AG09309 (cell line): Measurements from ENCODE around the gene DBF4.
"Not testable (repeated sequence)": the region's sequence is repeated elsewhere in the genome, so short reads cannot be mapped to it uniquely, and the experiment has no call there.

Experiments used
- DNase-seq: peaks from one replicate; pipeline ENCODE4 v3.0.0-alpha.2; 2010; ENCODE audit warnings: low read depth
- H3K4me3 ChIP-seq: 2 replicates; pipeline ENCODE4 v1.5.1; 2011; ENCODE audit warnings: mild to moderate bottlenecking, low read depth, low read length, moderate library complexity; ENCODE audit not compliant: control insufficient read depth
- CTCF ChIP-seq: IDR thresholded peaks from 2 replicates; pipeline ENCODE4 v1.5.1; 2011; ENCODE audit warnings: mild to moderate bottlenecking, low read depth, low read length, inconsistent platforms; ENCODE audit not compliant: insufficient read depth, control insufficient read depth; ENCODE audit errors: missing control alignments

Gene DBF4

GRCh38 chr7:87852306-87852705 is 24.0 kb upstream of the DBF4 start:
- no peak for DNase-seq
- TF ChIP-seq CTCF, result no peak

GRCh38 chr7:87853237-87853864 is 22.9 kb upstream of the DBF4 start:
- no peak for TF ChIP-seq CTCF
- H3K4me3 ChIP-seq, result no peak overlapping the region
- peak; percentile 7 for DNase-seq

More at GRCh38 chr7:87852306-87852705, 24.0 kb upstream of the DBF4 start:
- no peak overlapping the region for H3K4me3 ChIP-seq

GRCh38 chr7:87858417-87859100 is 17.7 kb upstream of the DBF4 start:
- DNase-seq, result no peak
- TF ChIP-seq CTCF, result no peak
- H3K4me3 ChIP-seq, result no peak overlapping the region

- DNase-seq, result no peak
- H3K4me3 ChIP-seq, result no peak overlapping the region
- TF ChIP-seq CTCF, result no peak
Observed at GRCh38 chr7:87866089-87866488, 10.2 kb upstream of the DBF4 start.

GRCh38 chr7:87866533-87866932 is 9.8 kb upstream of the DBF4 start:
- H3K4me3 ChIP-seq, DNase-seq: not testable (repeated sequence)

- no peak for TF ChIP-seq CTCF
- H3K4me3 ChIP-seq, result no peak overlapping the region
- DNase-seq, result no peak
Observed at GRCh38 chr7:87870471-87870870, 5.8 kb upstream of the DBF4 start.

- no peak overlapping the region for H3K4me3 ChIP-seq
- TF ChIP-seq CTCF, result no peak
- DNase-seq, result no peak
Observed at GRCh38 chr7:87872346-87872745, 3.9 kb upstream of the DBF4 start.

- DNase-seq, H3K4me3 ChIP-seq: not testable (repeated sequence)
Observed at GRCh38 chr7:87873328-87873727, 3.0 kb upstream of the DBF4 start.
